H9 (cell line): Measurements from ENCODE around the gene SNTG2. TPM values are rescaled to one million over a fixed set of nuclear protein-coding genes. Genes with fewer than 3 reads are reported as not detected.

ENCODE experiments used
- DNase-seq: peaks from one replicate; pipeline ENCODE4 v3.0.0-alpha.2; 2017
- H2AFZ ChIP-seq: one replicate; pipeline ENCODE4 v1.6.1; 2013; ENCODE audit warnings: mild to moderate bottlenecking, low read length, control low read depth, moderate library complexity
- H2AK5ac ChIP-seq: 2 replicates; pipeline ENCODE4 v1.6.1; 2013; ENCODE audit warnings: low read length, control low read depth, mixed read lengths; ENCODE audit not compliant: insufficient read length
- H2BK120ac ChIP-seq: one replicate; pipeline ENCODE4 v1.6.1; 2013; ENCODE audit warnings: low read depth, mild to moderate bottlenecking, low read length, control low read depth, inconsistent platforms; ENCODE audit not compliant: poor library complexity, severe bottlenecking
- H2BK12ac ChIP-seq: 2 replicates; pipeline ENCODE4 v1.6.1; 2013; ENCODE audit warnings: low read length, control low read depth, mixed read lengths, low read depth; ENCODE audit not compliant: insufficient read length
- H2BK15ac ChIP-seq: 2 replicates; pipeline ENCODE4 v1.6.1; 2013; ENCODE audit warnings: low read depth, low read length, control low read depth
- H2BK20ac ChIP-seq: one replicate; pipeline ENCODE4 v1.6.1; 2013; ENCODE audit warnings: low read depth, mild to moderate bottlenecking, low read length, control low read depth, inconsistent platforms; ENCODE audit not compliant: poor library complexity, severe bottlenecking
- H2BK5ac ChIP-seq: 2 replicates; pipeline ENCODE4 v1.6.1; 2013; ENCODE audit warnings: low read length, control low read depth, mixed read lengths; ENCODE audit not compliant: insufficient read length
- H3K14ac ChIP-seq: 2 replicates; pipeline ENCODE4 v1.6.1; 2013; ENCODE audit warnings: low read length, control low read depth; ENCODE audit not compliant: insufficient read depth
- H3K18ac ChIP-seq: 2 replicates; pipeline ENCODE4 v1.6.1; 2013; ENCODE audit warnings: low read depth, mild to moderate bottlenecking, mixed read lengths, low read length, control low read depth; ENCODE audit not compliant: insufficient read length
- H3K23ac ChIP-seq: 2 replicates; pipeline ENCODE4 v1.6.1; 2013; ENCODE audit warnings: low read length, control low read depth, mixed read lengths, low read depth; ENCODE audit not compliant: insufficient read length
- H3K23me2 ChIP-seq: 2 replicates; pipeline ENCODE4 v1.6.1; 2013; ENCODE audit warnings: low read depth, mild to moderate bottlenecking, mixed read lengths, low read length, control low read depth; ENCODE audit not compliant: insufficient read length, poor library complexity, severe bottlenecking
- H3K27ac ChIP-seq: 2 replicates; pipeline ENCODE4 v1.5.1; 2013; ENCODE audit warnings: low read length, control low read depth, mixed read lengths, low read depth; ENCODE audit not compliant: insufficient read length
- H3K27me3 ChIP-seq: 2 replicates; pipeline ENCODE4 v1.6.1; 2013; ENCODE audit warnings: low read length, control low read depth, inconsistent platforms; ENCODE audit not compliant: insufficient read depth
- H3K4ac ChIP-seq: 2 replicates; pipeline ENCODE4 v1.6.1; 2013; ENCODE audit warnings: low read depth, mild to moderate bottlenecking, control low read depth, inconsistent platforms, low read length, moderate library complexity
- H3K4me1 ChIP-seq: 2 replicates; pipeline ENCODE4 v1.6.1; 2013; ENCODE audit warnings: low read length, control low read depth, inconsistent platforms; ENCODE audit not compliant: insufficient read depth
- H3K4me2 ChIP-seq: 2 replicates; pipeline ENCODE4 v1.6.1; 2013; ENCODE audit warnings: low read length, control low read depth, mixed read lengths; ENCODE audit not compliant: insufficient read length, insufficient read depth
- H3K56ac ChIP-seq: 2 replicates; pipeline ENCODE4 v1.6.1; 2013; ENCODE audit warnings: low read depth, mild to moderate bottlenecking, mixed read lengths, low read length, control low read depth; ENCODE audit not compliant: insufficient read length
- H3K79me1 ChIP-seq: 2 replicates; pipeline ENCODE4 v1.6.1; 2013; ENCODE audit warnings: low read depth, mild to moderate bottlenecking, moderate library complexity, low read length, control low read depth, inconsistent platforms; ENCODE audit not compliant: insufficient read depth, poor library complexity, severe bottlenecking
- H3K79me2 ChIP-seq: 2 replicates; pipeline ENCODE4 v1.6.1; 2013; ENCODE audit warnings: low read length, control low read depth, inconsistent platforms; ENCODE audit not compliant: insufficient read depth
- H3K9ac ChIP-seq: 2 replicates; pipeline ENCODE4 v1.6.1; 2013; ENCODE audit warnings: low read length, control low read depth, mixed read lengths; ENCODE audit not compliant: insufficient read length; ENCODE audit errors: extremely low read depth
- H3K9me3 ChIP-seq: one replicate; pipeline ENCODE4 v1.6.1; 2013; ENCODE audit warnings: low read depth, low read length, inconsistent platforms; ENCODE audit not compliant: control insufficient read depth
- H3T11ph ChIP-seq: one replicate; pipeline ENCODE4 v1.6.1; 2013; ENCODE audit warnings: mild to moderate bottlenecking, low read length, control low read depth, inconsistent platforms
- H4K20me1 ChIP-seq: one replicate; pipeline ENCODE4 v1.6.1; 2013; ENCODE audit not compliant: control insufficient read depth, insufficient read length, insufficient read depth
- H4K5ac ChIP-seq: 2 replicates; pipeline ENCODE4 v1.6.1; 2013; ENCODE audit warnings: low read depth, mild to moderate bottlenecking, mixed read lengths, low read length, control low read depth; ENCODE audit not compliant: insufficient read length
- H4K8ac ChIP-seq: replicated peaks from 2 replicates; pipeline ENCODE4 v1.6.1; 2013; ENCODE audit warnings: low read length, control low read depth, mixed read lengths, low read depth; ENCODE audit not compliant: insufficient read length
- H4K91ac ChIP-seq: 2 replicates; pipeline ENCODE4 v1.6.1; 2013; ENCODE audit warnings: low read depth, mild to moderate bottlenecking, moderate library complexity, mixed read lengths, low read length, control low read depth; ENCODE audit not compliant: insufficient read length
- H3K27ac Mint-ChIP-seq, 3 experiments: 2 replicates in 2 of 3; 3 replicates in 1 of 3; pipeline ENCODE4 v1.8.0; 2020 to 2021; ENCODE audit warnings: mixed read lengths in 3 of 3, mild to moderate bottlenecking in 1 of 3, moderate library complexity in 1 of 3
- H3K27me3 Mint-ChIP-seq: 2 replicates; pipeline ENCODE4 v1.8.0; 2021; ENCODE audit warnings: low read depth, mild to moderate bottlenecking, moderate library complexity, mixed read lengths
- H3K36me3 Mint-ChIP-seq, 3 experiments: 2 replicates in 2 of 3; 3 replicates in 1 of 3; pipeline ENCODE4 v1.8.0; 2020 to 2021; ENCODE audit warnings: low read depth in 3 of 3, mixed read lengths in 3 of 3; ENCODE audit not compliant: insufficient read depth in 1 of 3
- H3K4me1 Mint-ChIP-seq, 2 experiments: 2 replicates each; pipeline ENCODE4 v1.8.0; 2020; ENCODE audit warnings: mixed read lengths in 2 of 2
- H3K4me3 Mint-ChIP-seq, 2 experiments: 2 replicates in 1 of 2; 3 replicates in 1 of 2; pipeline ENCODE4 v1.8.0; 2020 to 2021; ENCODE audit warnings: mild to moderate bottlenecking in 2 of 2, mixed read lengths in 2 of 2, moderate library complexity in 1 of 2
- H3K9me3 Mint-ChIP-seq, 2 experiments: 2 replicates in 1 of 2; 3 replicates in 1 of 2; pipeline ENCODE4 v1.8.0; 2020; ENCODE audit warnings: mild to moderate bottlenecking in 2 of 2, mixed read lengths in 2 of 2, moderate library complexity in 1 of 2
- WGBS: extraction: QIAGEN DNeasy Blood & Tissue Kit; methylation state at CpG from one replicate; pipeline ENCODE4 v1.1.7; 2013; ENCODE audit warnings: missing lambda C conversion rate, low lambda C conversion rate, mixed read lengths; ENCODE audit not compliant: insufficient read length; ENCODE audit errors: extremely low coverage; 5-methylcytosine and 5-hydroxymethylcytosine counted together
- total RNA-seq: library from RNA; stranded (reverse); gene quantifications from 2 replicates; pipeline ENCODE4 v1.2.1, GENCODE V29; 2021
- TF ChIP-seq, protein P1 (sequence below): fragments of 200-600 bp; sonication (generic); conservative IDR thresholded peaks from 3 replicates; pipeline ENCODE4 v1.8.0; 2021; ENCODE audit warnings: antibody characterized with exemption, mild to moderate bottlenecking

Gene SNTG2
- total RNA-seq, 1 experiment from 2014 or later = 13.2 TPM

DNA sequence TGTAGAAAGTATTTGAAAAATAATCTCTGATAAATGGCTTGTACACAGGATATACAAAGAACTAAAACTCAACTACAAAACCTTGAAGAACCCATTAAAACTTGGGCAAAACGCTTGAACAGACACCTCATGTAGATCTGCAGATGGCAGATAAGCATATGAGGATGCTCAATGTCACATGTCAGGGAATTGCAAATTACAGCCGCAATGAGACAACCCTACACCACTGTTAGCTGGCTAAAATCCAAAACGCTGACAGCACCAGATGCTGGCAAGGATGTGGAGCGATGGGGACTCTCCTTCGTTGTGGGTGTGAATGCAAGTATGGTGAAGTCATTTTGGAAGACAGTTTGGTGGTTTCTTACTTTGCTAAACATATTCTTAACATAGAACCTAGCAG, 53.7 kb downstream of the SNTG2 start:
- Histone ChIP-seq H2BK12ac (no peak overlapping the region), H3T11ph (no peak overlapping the region), H3K4me1 (no peaks in the 10 kb centered on the region), H2BK120ac (no peak overlapping the region), H2BK20ac (no peak overlapping the region), H2AK5ac (no peak overlapping the region), H3K9ac (no peak overlapping the region), H4K91ac (no peak overlapping the region), H3K23ac (no peak overlapping the region), H3K56ac (no peak overlapping the region), H3K9me3 (no peaks in the 10 kb centered on the region), H3K4ac (no peak overlapping the region), H4K8ac (no peak overlapping the region), H2AFZ (no peak overlapping the region), H4K20me1 (no peaks in the 10 kb centered on the region), H3K27me3 (no peaks in the 10 kb centered on the region), H4K5ac (no peak overlapping the region), H3K23me2 (no peaks in the 10 kb centered on the region), H2BK5ac (no peak overlapping the region), H3K18ac (no peak overlapping the region), H3K4me2 (no peak overlapping the region), H3K79me1 (no peaks in the 10 kb centered on the region), H3K27ac (no peak overlapping the region), H3K14ac (no peak overlapping the region), H2BK15ac (no peak overlapping the region), H3K79me2 (no peaks in the 10 kb centered on the region; the same call in 1 of the 2 replicates)
- WGBS = no CpG with 5 or more reads among the region's 5 CpGs
- H3K9me3 Mint-ChIP-seq = no peaks in the 10 kb centered on the region
- H3K27me3 Mint-ChIP-seq = no peaks in the 10 kb centered on the region
- H3K27ac Mint-ChIP-seq = no peak overlapping the region
- no peaks in the 10 kb centered on the region for H3K4me1 Mint-ChIP-seq
- peaks cover 0 to 2% (median 0%) of the 10 kb centered on the region in 3 experiments; a peak in 1 of 7 replicates for H3K36me3 Mint-ChIP-seq
- no peak for DNase-seq
- no peak overlapping the region for H3K4me3 Mint-ChIP-seq
- TF ChIP-seq, protein P1, sequence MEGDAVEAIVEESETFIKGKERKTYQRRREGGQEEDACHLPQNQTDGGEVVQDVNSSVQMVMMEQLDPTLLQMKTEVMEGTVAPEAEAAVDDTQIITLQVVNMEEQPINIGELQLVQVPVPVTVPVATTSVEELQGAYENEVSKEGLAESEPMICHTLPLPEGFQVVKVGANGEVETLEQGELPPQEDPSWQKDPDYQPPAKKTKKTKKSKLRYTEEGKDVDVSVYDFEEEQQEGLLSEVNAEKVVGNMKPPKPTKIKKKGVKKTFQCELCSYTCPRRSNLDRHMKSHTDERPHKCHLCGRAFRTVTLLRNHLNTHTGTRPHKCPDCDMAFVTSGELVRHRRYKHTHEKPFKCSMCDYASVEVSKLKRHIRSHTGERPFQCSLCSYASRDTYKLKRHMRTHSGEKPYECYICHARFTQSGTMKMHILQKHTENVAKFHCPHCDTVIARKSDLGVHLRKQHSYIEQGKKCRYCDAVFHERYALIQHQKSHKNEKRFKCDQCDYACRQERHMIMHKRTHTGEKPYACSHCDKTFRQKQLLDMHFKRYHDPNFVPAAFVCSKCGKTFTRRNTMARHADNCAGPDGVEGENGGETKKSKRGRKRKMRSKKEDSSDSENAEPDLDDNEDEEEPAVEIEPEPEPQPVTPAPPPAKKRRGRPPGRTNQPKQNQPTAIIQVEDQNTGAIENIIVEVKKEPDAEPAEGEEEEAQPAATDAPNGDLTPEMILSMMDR = no peak
